ENCODE results near the gene TBC1D10B.

TBC1D10B gene

GRCh38 chr16:30414159-30414558 is 43.9 kb upstream of the TBC1D10B start:
- TF ChIP-seq CTCF (IDR thresholded peaks at IDR 0.05): no peak
- H3K27ac ChIP-seq: no peak overlapping the region
- H3K4me3 ChIP-seq: no peak overlapping the region
- no peak for DNase-seq (ENCODE audit: low spot score)

DNA sequence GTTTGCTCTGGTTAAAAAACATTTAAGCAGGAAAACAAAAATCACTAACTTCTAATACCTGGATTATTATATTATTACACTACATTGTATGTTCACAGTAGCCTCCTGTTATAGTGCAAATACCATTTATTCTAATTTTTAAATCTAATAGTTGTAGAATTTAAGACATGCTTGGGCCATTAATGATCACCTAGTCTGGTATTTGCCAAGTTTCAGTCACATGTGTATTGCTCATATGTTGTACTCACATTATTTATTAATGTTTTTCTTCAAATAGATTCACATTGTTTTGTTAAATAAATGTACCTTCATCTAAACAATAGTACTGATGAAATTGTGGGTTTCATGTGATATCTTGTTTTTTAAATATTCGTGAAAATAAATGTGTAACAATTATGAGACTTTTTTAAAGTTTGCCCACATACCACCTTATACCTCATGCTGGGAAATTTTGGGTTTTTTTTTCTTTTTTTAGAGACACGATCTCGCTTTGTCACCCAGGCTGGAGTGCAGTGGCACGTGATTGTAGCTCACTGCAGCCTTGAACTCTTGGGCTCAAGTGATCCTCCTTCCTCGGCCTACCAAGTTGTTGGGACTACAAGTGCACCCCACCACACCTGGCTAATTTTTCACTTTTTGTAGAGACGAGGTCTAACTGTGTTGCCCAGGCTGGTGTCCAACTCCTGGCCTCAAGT is 43.0 kb upstream of the TBC1D10B start:
- no peak overlapping the region for H3K4me3 ChIP-seq
- no peak overlapping the region for H3K27ac ChIP-seq
- no peak for TF ChIP-seq CTCF (IDR thresholded peaks at IDR 0.05)
- DNase-seq (ENCODE audit: low spot score): no peak

DNA sequence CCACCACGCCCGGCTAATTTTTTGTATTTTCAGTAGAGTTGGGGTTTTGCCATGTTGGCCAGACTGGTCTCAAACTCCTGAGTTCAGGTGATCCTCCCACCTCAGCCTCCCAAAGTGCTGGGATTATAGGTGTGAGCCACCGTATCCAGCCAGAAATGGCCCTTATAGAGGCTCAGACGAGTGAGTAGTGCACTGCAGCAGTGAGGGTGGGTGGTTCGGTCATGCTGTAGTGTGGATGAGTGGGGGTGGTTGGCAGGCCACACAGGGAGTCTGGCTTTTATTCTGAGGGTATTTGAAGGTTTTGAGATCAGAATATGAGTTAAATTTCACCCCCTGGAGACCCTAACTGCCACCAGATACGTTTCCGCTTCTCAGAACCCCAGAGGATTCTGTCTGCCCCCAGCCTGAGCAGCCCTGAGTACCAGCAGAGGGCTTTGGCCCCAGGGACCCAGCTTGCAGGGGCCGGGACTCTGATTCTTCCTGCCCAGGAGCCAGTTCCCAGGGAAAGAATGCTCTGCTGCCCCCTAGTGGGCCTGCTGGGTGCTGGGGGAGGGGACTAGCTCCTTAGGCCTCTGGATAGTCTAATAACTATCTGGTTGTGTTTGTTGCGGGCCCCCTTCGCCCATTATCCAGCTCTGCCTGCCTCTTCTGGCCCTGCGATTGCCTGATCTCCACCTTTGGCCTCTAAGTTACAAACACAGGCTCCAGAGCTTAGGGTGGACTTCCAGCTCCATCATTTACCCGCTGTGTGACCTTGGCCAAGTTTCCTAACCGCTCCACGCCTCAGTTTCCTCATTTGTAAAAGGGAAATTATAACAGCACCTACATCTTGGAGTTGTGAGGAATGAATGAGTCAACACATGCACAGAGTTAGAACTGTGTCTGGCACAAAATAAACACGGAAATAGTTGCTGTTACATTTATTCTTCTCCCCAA is 39.1 kb upstream of the TBC1D10B start:
- TF ChIP-seq CTCF (IDR thresholded peaks at IDR 0.05): peak; percentile 95
- Histone ChIP-seq H3K27ac (peak overlapping the region; percentile 19 to 27), H3K4me3 (peak overlapping the region; percentile 12)
- DNase-seq (ENCODE audit: low spot score): peak; percentile 91

DNA sequence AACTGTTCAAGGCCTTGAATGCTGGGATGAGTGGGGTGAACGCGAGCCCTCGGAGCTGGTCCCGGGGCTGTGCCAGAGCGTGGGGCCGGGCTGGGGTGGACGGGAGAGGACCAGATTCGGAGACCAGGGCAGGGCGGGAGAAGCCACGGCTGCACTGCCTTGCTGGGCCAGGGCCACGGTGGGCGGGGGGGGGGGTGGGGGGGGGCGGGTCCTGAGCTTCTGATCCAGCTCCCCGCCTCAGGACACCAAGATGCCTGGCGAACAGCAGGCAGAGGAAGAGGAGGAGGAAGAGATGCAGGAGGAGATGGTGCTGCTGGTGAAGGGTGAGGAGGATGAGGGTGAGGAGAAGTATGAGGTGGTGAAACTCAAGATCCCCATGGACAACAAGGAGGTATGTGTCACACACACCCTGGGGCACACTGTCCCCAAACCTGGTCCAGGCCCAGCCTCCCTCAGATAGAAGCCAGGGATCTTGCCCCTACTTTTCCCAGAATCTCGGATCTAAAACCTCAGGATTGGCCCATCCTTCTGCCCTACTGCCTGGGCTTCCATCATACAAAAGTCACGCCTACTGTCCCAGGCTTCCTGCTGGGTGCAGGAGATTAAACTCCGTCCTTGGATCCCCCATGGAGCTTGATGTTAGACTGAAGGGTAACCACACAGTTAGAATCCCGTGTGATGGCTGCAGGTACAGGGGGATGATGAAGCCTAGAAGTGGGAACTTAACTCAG is 37.7 kb upstream of the TBC1D10B start:
- Histone ChIP-seq H3K27ac (peak overlapping the region; percentile 82 to 99), H3K4me3 (peak overlapping the region; percentile 98)
- DNase-seq (ENCODE audit: low spot score): no peak
- no peak for TF ChIP-seq CTCF (IDR thresholded peaks at IDR 0.05)

- TF ChIP-seq CTCF (IDR thresholded peaks at IDR 0.05): no peak
- peak within 1 kb of the TSS; percentile 98 for H3K4me3 ChIP-seq
- peak within 1 kb of the TSS; percentile 82 to 99 for H3K27ac ChIP-seq
- peak; percentile 93 for DNase-seq (ENCODE audit: low spot score)
Measured at GRCh38 chr16:30407102-30407803, 37.0 kb upstream of the TBC1D10B start, which contains the start of gene ZNF771. TSS of gene ZNF771 (plus strand) at chr16:30407606. CDS start at chr16:30408054, 448 bp downstream.

DNA sequence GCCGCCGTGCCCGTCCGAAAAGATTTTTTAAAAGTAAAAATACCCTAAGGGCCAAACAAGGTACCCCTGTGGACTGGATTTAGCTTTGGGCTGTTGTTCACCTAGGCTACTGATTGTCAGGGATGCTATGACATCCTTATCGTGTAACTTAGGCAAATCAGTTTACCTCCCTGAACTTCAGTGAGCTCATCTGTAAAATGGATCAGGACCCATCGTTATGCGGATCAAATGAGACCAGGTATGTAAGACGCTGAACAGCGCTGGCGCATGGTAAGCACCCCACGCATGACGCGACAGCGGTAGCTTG is 36.5 kb upstream of the TBC1D10B start:
- H3K4me3 ChIP-seq: peak overlapping the region; percentile 98
- DNase-seq (ENCODE audit: low spot score): no peak
- H3K27ac ChIP-seq: peak overlapping the region; percentile 82 to 99

More for the DNA sequence above, 36.5 kb upstream of the TBC1D10B start:
- TF ChIP-seq CTCF (IDR thresholded peaks at IDR 0.05): no peak

Measured in coronary artery (tissue), 2 donors.